Renal cortical epithelial cell (primary cell): ENCODE results near the gene SH3RF3. TPM values are rescaled to one million over a fixed set of nuclear protein-coding genes. Genes with fewer than 3 reads are reported as not detected.
A peak's percentile ranks its signal among the peaks of the same experiment; 100 is the strongest.
"Not testable (repeated sequence)": the region's sequence is repeated elsewhere in the genome, so short reads cannot be mapped to it uniquely, and the experiment has no call there.

ENCODE experiments used
- DNase-seq: peaks from one replicate; pipeline ENCODE4 v3.0.0-alpha.2; 2011; ENCODE audit warnings: low read depth
- total RNA-seq: library from RNA; depleted of rRNA; stranded (reverse); fragments of >200 nt; gene quantifications from 2 replicates; pipeline ENCODE4 v1.2.3, GENCODE V29; 2014

Gene SH3RF3
- total RNA-seq, 1 donor from 2014 or later, result 0.40 TPM

GRCh38 chr2:109523121-109523520, 394.1 kb downstream of the SH3RF3 start:
- no peak for DNase-seq

- no peak for DNase-seq
Measured at GRCh38 chr2:109523536-109524361, 394.7 kb downstream of the SH3RF3 start.

- DNase-seq, result no peak
Measured at GRCh38 chr2:109525836-109526235, 396.8 kb downstream of the SH3RF3 start.

DNA sequence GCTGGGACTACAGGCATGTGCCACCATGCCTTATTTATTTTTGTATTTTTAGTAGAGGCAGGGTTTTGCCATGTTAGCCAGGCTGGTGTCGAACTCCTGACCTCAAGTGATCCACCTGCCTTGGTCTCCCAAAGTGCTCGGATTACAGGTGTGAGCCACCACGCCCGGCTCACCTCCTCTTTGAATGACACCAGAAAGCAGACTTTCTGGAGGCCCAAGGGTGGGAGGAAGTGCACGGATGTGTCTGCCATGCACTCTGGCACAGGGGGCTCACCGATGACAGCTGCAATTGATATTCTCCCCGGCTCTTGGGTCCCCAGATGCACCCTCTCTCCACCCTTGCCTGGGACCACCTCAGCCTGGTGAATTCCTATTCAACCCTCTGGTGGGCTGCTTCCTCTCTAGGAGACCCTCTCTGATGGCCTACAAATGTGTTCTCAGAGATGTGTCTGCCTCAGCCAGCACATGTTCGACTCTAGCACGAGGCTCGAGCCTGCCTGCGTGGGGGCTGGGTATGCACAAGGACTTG, 397.5 kb downstream of the SH3RF3 start:
- DNase-seq, result no peak

GRCh38 chr2:109527079-109527478, 398.1 kb downstream of the SH3RF3 start:
- no peak for DNase-seq

- no peak for DNase-seq
Measured at GRCh38 chr2:109527846-109528705, 399.1 kb downstream of the SH3RF3 start.

DNA sequence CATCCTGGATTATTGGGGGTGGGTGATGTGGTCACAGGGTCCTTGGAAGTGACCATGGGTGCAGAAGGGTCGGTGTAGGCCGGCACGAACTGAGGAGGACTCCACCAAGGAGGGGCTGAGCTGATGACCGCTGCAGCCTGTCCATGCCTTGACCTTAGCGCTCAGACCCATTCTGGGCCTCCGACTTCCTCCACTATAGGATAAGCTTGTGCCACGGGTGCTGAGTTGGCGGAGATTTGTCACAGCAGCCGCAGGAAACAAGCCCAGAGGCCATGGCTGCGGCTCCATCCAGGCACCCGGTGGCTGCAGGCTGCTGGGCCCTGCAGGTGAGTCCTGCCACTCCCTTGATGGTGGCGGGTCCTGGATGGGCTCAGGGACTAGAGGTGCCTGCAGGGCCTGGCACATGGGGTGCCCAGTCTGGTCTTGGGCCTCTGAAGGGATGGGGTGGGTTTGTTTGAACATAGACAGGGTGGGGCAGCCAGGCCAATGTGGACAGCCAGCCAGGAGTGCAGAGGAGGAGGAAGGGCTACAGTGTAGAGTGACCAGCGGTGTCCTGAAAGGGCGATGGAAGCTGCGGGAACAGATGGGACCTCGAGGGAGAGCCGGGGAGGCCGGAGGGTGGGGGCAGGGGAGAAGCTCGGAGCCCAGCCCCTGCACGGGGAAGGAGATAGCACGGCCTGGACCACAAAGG, 400.0 kb downstream of the SH3RF3 start:
- no peak for DNase-seq

- no peak for DNase-seq
Measured at GRCh38 chr2:109529532-109530449, 400.8 kb downstream of the SH3RF3 start.

DNA sequence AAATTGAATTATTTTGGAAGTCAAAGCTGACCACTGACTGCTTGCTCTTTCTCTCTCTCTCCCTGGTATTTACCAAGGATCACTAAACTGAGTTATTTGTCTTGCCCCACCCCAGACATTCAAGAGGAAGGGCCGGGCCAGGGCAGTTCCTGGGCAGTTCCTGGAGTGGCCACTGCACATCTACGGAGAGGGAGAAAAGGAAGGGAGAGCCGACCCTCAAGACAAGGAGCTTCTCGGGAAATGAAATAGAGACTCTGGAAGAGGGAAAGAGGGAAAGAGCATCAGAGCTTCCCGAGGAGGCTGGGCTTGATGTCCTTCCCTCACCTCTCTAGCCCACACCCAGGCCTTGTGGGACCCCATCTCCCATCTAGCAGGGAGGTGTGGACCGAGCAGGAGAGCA, 401.7 kb downstream of the SH3RF3 start:
- DNase-seq, result no peak

GRCh38 chr2:109531221-109531620, 402.2 kb downstream of the SH3RF3 start:
- no peak for DNase-seq

GRCh38 chr2:109531896-109532727, 403.1 kb downstream of the SH3RF3 start:
- no peak for DNase-seq

DNA sequence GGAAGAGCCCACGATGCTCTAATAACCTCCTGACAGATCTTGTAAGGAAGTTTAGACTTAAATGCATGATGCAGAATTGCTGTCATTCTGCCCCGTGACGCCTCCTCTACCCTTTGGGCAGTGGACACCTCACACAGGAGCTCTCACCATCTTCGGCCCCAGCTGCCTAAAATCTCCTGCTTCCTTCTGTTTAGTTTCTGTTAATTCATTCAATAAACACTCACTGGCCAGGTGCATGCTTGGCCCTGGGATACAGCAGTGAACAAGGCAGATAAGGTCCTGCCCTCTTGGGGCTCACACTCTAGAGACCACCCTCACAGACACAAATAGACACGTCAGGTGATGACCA, 403.7 kb downstream of the SH3RF3 start:
- no peak for DNase-seq

- no peak for DNase-seq
Measured at GRCh38 chr2:109533823-109534222, 404.8 kb downstream of the SH3RF3 start.

- DNase-seq, result no peak
Measured at GRCh38 chr2:109535217-109535946, 406.4 kb downstream of the SH3RF3 start.

GRCh38 chr2:109536556-109536955, 407.6 kb downstream of the SH3RF3 start:
- not testable (repeated sequence) for DNase-seq

GRCh38 chr2:109537565-109538222, 408.7 kb downstream of the SH3RF3 start:
- DNase-seq, result no peak

GRCh38 chr2:109538546-109538945, 409.5 kb downstream of the SH3RF3 start:
- DNase-seq, result peak; percentile 76

DNA sequence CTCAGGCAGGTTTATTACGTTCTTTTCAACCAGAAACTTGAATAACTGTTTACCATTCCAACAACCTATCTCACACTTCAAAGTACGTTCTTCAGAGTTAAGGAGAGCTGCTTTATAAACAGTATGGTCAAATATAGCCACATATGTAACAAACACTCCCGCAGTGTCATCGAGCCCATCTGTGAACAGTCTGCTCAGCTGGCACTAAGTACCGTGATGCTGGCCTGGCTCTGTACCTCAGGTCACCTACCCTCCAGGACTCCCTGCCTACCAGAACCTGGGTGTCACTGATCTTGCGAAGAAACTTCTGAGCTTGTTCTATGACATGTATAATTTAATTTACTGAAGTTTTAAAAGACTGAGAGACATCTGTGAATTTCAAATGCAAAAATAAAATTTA, 413.4 kb downstream of the SH3RF3 start:
- DNase-seq, result no peak
